Measurements from ENCODE around the gene APEH. TPM values are rescaled to one million over a fixed set of nuclear protein-coding genes. Genes with fewer than 3 reads are reported as not detected.

The APEH gene
- total and polyA plus RNA-seq, 8 donors = 26.1 to 57.3 (median 45.9) TPM

DNA sequence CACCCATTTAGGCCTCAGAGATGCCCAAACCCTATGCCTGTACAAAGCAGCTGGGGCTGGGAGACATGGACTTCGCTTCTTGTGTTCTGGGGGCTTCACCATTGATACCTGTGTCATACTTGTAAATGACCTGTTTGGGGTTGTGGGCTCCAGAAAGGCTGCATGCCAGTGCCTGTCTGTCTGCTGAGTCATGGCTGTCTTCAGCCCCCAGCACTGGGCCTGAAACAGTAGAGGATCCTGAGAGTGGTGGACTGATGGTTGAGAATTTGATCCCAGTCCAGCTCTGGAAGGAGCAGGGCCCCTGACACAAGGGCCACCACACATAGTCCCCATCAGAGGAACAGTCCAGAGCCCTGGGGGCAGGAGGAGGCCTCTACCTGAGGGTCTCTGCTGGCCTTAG lies 24.6 kb upstream of the APEH start:
- ATAC-seq (no peak), FAIRE-seq (no peak), DNase-seq (no peak)
- TF ChIP-seq, protein P1, sequence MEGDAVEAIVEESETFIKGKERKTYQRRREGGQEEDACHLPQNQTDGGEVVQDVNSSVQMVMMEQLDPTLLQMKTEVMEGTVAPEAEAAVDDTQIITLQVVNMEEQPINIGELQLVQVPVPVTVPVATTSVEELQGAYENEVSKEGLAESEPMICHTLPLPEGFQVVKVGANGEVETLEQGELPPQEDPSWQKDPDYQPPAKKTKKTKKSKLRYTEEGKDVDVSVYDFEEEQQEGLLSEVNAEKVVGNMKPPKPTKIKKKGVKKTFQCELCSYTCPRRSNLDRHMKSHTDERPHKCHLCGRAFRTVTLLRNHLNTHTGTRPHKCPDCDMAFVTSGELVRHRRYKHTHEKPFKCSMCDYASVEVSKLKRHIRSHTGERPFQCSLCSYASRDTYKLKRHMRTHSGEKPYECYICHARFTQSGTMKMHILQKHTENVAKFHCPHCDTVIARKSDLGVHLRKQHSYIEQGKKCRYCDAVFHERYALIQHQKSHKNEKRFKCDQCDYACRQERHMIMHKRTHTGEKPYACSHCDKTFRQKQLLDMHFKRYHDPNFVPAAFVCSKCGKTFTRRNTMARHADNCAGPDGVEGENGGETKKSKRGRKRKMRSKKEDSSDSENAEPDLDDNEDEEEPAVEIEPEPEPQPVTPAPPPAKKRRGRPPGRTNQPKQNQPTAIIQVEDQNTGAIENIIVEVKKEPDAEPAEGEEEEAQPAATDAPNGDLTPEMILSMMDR (IDR thresholded peaks at IDR 0.05) = no peak
- no peaks in the 10 kb centered on the region for H3K9me3 ChIP-seq
- peaks cover 7 to 13% (median 9%) of the 10 kb centered on the region in 3 donors for H3K4me1 ChIP-seq
- no peak overlapping the region for H3K27ac ChIP-seq
- H3K36me3 ChIP-seq = no peaks in the 10 kb centered on the region
- intact Hi-C loops (cut with DNase I) = no loop called here
- 97 to 100% methylated on average over 1 of the region's 1 CpG for WGBS, 2 donors
- no peak overlapping the region for H3K4me3 ChIP-seq
- no peaks in the 10 kb centered on the region for H3K27me3 ChIP-seq

DNA sequence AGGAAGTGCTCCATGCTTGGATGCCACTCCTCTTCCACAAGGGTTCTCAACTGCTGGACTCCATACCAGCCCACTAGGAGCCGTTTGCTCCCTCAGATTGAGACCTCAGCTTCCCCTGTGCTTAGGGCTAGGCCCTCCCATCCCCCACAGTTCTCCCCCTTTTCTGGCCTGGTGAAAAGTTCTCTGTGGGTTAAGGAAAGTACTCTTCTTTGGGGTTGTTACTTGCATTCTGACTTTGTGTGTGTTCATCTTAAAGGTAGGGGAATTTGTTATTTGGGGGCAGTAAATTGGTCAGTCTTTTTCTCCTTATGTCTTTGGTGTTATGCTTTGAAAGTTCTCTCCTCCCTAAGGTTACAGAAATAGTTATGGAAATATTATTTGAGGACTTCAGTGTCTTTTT lies 24.0 kb upstream of the APEH start:
- Histone ChIP-seq H3K27me3 (no peaks in the 10 kb centered on the region), H3K4me1 (peaks cover 7 to 13% (median 9%) of the 10 kb centered on the region in 3 donors), H3K9me3 (no peaks in the 10 kb centered on the region), H3K4me3 (no peak overlapping the region), H3K27ac (no peak overlapping the region), H3K36me3 (no peaks in the 10 kb centered on the region)
- ATAC-seq (no peak), DNase-seq (no peak), FAIRE-seq (no peak)
- intact Hi-C loops (cut with DNase I) = loop anchor here in 2 of 3 donors (10.0 kb wide), 2 partner anchors 85 to 105 kb away; no protein-coding TSS in a partner anchor
- 79 to 86% methylated on average over 1 of the region's 1 CpG for WGBS, 2 donors
- TF ChIP-seq, protein P1 (IDR thresholded peaks at IDR 0.05) = no peak

DNA sequence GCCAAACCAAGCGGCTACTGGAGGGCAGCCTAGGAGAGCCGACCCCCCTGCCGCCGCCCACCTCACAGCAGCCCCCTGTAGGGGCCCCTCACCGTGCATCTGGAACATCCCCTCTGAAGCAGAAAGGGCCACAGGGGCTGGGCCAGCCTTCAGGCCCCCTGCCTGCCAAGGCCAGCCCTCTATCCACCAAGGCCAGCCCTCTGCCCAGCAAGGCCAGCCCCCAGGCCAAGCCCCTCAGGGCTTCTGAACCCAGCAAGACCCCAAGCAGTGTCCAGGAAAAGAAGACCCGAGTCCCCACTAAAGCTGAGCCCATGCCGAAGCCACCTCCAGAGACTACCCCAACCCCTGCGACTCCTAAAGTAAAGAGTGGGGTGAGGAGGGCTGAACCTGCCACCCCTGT lies 23.5 kb upstream of the APEH start:
- FAIRE-seq = no peak
- WGBS, 2 donors = 73 to 78% methylated on average over 8 of the region's 8 CpGs
- TF ChIP-seq, protein P1 (IDR thresholded peaks at IDR 0.05) = no peak
- Histone ChIP-seq H3K4me1 (peaks cover 7 to 13% (median 9%) of the 10 kb centered on the region in 3 donors), H3K27ac (no peak overlapping the region), H3K9me3 (no peaks in the 10 kb centered on the region), H3K36me3 (no peaks in the 10 kb centered on the region), H3K27me3 (no peaks in the 10 kb centered on the region), H3K4me3 (no peak overlapping the region)
- no peak for DNase-seq
- intact Hi-C loops (cut with DNase I) = loop anchor here in 2 of 3 donors (10.0 kb wide), 2 partner anchors 86 to 106 kb away; no protein-coding TSS in a partner anchor
- no peak for ATAC-seq

DNA sequence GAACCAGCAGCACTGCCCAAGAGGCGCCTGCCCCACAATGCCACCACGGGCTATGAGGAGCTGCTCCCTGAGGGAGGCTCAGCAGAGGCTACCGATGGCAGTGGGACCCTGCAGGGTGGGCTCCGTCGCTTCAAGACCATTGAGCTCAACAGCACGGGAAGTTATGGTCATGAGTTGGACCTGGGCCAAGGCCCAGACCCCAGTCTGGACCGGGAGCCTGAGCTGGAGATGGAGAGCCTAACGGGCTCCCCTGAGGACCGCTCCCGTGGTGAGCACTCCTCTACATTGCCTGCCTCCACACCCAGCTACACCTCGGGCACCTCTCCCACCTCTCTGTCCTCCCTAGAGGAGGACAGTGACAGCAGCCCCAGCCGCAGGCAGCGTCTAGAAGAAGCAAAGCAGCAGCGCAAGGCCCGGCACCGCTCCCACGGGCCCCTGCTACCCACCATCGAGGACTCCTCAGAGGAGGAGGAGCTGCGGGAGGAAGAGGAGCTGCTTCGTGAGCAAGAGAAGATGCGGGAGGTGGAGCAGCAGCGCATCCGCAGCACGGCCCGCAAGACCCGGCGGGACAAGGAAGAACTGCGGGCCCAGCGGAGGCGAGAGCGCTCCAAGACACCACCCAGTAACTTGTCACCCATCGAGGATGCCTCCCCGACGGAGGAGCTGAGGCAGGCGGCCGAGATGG lies 21.8 kb upstream of the APEH start:
- WGBS, 2 donors = 86 to 87% methylated on average over 33 to 36 of the region's 36 CpGs
- intact Hi-C loops (cut with DNase I) = loop anchor here in 2 of 3 donors (10.0 kb wide), 2 partner anchors 88 to 108 kb away; no protein-coding TSS in a partner anchor
- no peak for ATAC-seq

More for the DNA sequence above, 21.8 kb upstream of the APEH start:
- DNase-seq (peak in 1 of 6 donors; percentile 14), FAIRE-seq (no peak)
- Histone ChIP-seq H3K36me3 (no peaks in the 10 kb centered on the region), H3K27me3 (no peaks in the 10 kb centered on the region), H3K4me3 (no peak overlapping the region), H3K27ac (no peak overlapping the region), H3K4me1 (peaks cover 7 to 13% (median 9%) of the 10 kb centered on the region in 3 donors), H3K9me3 (no peaks in the 10 kb centered on the region)
- TF ChIP-seq, protein P1 (IDR thresholded peaks at IDR 0.05) = no peak
